ENCODE results near the gene MAST2.

The MAST2 gene

DNA sequence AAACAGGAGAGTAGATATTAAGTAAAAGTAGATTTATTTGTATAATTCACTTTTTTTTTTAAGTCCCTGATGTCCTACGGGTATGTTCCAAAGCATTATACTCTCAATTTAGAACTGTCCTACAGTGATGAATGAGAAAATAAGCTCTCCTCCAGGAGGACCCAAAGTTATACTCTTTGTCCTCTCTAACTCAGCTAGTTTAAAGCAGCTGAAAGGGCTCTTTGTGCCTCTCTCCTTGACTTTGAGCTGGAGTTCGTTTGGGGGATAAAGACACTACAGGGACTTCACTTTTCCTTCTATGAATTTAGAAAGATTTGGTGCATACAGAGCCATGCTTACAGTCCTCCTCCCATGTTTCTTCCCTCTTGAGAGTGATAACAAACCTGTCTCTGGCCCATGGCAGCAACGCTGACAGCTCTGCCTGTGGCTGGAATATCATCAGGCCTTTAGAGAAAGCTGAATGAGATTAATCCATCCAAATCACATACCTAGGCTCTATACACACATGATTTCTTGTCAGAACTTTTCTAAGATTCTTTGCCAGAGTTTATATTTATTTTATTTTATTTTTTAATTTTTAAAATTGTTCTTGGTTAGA, 194.7 kb downstream of the MAST2 start:
- no peak for DNase-seq

DNA sequence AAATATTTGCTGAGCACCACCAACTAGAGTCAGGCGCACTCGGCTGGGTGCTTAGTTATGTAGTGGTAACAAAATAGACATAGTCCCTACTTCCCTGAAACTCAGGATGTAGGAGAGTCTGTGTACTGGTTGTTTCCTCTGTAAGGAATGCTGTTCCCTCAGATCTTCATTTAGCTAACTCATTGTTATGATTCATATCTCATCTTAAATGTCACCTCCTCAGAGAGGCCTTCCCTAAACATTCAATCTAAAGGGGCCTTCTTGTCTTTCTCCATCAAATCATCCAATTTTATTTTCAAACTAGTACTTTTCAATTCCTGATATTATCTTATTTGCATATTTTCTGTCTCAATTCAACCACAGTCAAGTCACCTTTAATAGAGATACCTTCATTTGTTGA, 196.1 kb downstream of the MAST2 start:
- DNase-seq, result no peak

DNA sequence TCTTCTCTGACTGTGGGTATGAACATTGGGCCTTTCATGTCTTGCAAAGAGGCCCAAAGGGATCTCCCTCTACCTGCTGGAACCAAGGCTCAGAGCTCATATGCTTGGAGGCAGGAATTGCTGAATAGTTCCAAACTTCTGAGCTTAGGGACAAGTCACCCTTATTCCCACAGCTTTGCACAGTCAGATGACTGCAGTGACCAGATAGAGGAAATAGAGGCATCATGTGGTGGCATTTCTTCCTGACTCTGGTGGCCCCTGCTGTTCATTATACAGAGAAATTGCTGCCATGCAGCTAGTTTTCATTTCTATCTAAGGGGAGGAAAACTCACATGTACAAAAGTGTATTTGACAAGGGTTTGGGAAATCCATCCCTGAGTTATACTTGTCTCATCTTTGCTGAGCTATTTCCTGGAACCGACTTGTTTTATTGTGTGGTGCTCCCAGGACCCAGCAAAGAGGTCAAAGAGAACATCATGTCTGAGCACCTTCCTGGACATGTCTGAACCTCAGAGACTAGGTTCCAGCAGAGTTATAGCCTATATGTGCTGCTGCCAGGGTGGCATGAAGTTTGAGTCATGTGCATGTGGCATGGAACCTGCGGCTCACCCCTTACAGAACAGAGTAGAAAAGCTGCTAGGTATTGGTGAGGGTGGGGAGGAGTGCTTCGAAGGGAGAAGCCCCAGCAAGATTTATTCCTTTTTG, 197.8 kb downstream of the MAST2 start:
- DNase-seq, result no peak

DNA sequence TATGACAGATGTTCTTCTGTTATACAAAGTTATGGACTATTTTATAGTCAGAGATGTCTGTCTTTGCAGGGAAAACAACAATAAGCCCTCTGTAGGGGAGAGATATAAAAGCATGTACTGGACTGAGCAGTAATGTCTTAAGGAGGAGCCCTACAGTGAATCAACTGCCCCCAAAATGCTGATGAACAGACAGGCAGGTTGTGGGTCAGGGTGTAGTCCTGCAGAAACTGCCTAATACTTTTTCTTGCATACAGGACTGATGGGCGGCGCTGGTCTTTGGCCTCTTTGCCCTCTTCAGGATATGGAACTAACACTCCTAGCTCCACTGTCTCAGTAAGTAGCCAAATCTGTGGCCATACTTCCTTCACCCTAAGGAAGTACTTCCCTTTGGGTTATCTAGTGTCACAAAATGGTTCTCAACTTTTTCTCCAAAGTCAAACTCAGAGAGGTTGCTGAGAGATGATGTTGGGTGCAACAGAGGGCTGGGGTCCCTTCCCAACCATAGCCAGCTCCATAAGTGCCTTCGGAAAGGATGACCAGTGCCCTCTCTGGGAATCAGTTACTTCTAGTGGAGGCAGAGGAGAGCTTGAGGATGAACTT, 199.2 kb downstream of the MAST2 start:
- no peak for DNase-seq

DNA sequence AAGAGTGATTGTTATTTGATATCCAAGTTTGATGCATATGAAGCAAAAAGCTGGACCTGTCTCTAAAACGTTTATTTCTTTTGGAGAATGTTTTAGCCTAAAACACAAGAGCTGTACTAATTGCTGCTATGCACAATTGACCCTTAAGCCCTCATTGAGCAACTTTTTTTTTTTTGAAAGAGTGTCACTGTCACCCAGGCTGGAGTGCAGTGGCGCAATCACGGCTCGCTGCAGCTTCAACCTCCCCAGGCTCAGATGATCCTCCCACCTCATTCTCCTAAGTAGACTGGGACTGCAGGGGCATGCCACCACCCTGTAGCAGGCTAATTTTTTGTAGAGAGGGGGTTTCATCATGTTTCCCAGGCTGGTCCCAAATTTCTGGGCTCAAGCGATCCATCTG, 199.9 kb downstream of the MAST2 start:
- no peak for DNase-seq

DNA sequence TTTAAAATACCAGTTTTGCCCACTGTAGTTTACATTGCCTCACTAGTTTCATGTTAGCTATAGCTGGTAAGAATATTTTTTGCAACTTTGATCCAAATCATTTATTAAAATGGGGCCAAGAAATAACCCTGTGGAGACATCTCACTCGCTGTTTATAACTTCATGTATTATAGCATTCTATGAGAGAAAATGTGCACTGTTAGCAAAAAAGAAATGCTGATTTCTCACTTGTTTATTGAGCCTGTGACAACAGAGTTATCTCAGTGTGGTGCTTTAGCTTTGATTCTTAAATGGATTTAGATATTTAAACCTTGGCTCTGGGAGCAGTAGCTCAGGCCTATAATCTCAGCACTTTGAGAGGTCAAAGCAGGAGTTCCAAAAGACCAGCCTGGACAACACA, 201.1 kb downstream of the MAST2 start:
- DNase-seq, result no peak

DNA sequence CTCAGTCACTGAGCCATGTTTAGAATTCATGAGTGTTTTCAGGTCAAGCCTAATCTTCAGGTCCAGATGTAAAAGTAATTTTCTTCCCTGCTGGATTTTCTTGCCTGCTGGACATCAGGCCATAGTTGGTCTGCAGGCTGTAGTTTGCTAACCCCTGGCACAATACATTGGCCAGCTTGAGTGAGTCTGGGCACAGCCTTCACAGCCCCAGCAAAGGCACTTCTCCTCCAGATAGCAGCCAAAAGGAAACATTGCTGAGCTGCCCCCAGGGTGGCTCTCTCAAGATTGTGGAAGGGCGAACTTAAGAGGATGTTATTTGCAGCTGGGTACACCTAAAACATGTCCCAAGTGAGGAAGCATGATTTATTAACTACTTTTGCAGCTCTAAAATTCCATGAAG, 202.2 kb downstream of the MAST2 start:
- DNase-seq, result no peak

DNA sequence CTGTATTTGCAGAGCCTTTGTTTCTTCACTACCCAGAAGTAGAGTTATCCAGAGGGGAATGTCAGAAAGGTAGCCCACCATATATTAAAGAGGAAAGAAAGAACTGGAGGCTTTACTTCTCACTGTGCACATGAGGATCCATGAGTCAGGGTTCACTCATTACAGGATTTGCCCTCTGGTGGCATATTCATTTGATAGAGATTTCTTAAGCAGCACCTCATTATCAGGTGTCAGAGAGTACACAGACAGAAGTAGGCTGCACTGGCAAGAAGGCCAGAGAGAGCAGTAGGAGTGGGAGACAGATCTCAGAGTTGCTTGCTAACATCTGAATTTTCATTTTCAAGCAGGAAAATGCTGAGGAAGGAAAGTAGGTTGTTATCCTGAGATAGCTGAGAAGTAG, 205.2 kb downstream of the MAST2 start:
- no peak for DNase-seq

DNA sequence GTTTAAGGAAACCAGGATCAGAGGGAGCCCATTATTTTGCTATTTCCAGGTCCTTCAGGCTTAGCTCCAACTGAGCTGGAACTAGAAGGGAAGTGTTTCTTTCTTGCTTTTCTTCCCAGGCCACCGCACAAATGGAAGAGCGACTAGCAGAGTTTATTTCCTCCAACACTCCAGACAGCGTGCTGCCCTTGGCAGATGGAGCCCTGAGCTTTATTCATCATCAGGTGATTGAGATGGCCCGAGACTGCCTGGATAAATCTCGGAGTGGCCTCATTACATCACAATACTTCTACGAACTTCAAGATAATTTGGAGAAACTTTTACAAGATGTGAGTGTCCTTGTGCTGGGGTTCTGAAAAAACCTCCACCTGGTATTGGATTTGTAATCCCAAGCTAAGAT, 207.2 kb downstream of the MAST2 start:
- no peak for DNase-seq

DNA sequence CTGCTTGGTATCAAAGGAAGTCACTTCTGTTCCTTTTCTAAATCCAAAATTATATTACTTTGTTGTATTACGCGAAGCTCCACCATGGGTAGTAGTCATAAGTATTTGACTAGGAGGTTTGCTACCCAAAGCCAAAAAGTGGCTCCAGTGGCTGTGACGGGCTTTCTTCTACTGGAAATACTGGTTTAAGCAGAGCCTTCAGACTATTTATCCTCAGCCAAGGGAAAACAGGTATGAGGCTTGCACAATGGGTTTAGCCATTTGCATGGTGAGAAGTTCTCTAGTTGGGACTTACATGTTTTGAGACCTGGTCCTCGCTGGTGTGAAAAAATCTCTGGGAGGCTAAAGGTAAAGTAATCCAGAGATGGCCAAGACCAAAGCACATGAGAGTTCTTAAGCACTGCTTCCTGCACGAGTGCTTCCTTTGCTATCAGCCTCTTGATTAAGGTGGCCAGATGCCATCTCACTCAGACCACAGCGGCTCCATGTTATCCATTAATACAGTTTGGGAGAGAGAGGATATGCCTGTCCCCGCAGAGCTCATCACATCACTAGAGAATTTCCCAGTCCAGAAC, 207.8 kb downstream of the MAST2 start:
- no peak for DNase-seq

DNA sequence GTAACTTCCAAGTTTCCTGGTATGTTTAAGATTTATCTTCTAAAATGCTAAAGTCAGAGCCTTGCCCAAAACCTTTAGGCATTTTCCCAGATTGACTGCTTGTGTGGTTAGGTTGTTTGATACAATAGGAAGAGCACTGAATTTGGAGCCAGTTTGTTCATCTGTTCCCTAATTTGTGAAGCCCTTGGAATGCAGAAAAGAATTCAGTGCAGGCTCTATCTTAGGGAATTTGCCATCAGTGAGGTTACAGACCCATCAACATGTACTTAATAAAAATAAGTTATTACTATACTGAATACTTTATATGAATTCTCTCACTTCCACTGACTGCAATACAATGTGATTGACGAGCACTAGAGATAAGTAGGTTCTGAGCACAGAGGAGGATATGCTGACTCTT, 208.8 kb downstream of the MAST2 start:
- DNase-seq, result no peak

DNA sequence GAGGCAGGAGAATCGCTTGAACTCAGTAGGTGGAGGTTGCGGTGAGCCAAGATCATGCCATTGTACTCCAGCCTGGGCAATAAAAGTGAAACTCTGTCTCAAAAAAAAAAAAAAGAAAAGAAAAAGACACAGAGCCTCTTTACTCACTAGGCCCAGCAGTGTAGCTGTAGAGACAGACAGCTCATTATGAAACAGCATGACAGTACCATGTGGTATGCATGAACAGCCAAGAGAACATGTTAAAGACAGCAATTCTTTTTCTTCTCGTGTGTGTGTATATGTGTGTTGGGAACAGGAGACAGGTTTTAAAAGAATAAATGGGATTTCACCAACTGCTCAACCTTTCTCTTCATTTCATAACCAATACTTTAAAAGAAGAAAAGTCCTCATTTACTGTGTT, 210.2 kb downstream of the MAST2 start:
- no peak for DNase-seq

DNA sequence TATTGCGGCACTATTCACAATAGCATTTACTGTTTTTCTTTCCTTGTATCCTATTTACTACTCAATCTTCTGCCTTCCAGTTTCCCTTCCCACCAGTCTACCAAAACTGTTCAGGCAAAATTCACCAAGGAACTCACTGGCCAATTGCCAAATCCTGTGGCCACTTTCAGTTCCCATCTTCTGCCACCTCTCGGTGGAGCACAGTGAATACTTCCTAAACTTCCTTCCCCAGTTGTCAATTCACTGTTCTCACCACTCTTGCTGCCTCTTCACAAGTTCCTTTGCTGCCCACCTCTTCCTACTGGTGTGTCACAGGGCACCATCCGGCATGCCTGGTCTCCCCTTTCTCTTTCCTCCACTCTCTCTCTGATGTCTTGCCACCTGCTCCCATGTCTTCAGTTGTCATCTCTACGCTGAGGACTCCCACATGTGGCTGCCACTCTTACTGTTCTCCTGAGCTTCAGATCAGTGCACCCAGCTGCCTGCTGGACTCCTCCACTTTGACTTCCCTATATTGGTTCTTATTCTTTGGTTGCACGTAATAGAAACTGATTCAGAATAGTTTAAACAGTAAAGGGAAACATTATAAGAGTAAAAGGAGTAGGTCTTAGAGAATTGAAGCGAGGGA, 214.6 kb downstream of the MAST2 start:
- no peak for DNase-seq

DNA sequence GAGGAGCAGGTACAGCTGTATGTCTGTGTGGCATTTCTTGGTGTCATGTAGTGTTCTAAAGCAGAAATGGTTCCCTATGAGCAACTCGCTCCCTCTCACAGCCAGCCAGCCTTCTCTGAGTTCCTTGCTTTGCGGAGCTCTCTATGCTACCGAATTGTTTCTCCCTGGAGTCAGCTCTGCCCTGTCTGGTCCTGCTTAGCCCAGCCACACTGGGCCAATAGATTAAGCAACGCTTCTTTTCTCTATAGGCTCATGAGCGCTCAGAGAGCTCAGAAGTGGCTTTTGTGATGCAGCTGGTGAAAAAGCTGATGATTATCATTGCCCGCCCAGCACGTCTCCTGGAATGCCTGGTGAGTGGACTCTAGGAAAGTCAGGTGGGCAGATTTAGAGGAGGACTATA, 215.9 kb downstream of the MAST2 start:
- no peak for DNase-seq

DNA sequence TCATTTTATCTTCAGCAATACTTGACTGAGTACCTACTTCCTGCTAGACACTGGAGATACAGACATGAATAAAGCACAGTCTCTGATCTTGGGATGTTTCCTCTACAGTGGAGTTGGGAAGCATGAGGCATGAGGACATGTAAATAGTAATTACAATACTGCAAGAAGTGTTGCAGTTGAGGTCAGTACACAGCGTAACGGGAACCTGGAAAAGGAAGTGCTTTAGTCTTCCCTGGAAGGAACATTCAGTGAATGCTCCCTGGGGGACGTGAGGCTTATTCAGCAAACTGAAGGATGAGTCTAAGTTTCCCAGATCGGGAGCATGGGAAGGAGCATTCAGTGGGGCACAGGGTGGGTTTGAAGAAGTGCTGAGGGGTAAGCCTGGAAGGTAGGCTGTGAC, 216.6 kb downstream of the MAST2 start:
- DNase-seq, result no peak

DNA sequence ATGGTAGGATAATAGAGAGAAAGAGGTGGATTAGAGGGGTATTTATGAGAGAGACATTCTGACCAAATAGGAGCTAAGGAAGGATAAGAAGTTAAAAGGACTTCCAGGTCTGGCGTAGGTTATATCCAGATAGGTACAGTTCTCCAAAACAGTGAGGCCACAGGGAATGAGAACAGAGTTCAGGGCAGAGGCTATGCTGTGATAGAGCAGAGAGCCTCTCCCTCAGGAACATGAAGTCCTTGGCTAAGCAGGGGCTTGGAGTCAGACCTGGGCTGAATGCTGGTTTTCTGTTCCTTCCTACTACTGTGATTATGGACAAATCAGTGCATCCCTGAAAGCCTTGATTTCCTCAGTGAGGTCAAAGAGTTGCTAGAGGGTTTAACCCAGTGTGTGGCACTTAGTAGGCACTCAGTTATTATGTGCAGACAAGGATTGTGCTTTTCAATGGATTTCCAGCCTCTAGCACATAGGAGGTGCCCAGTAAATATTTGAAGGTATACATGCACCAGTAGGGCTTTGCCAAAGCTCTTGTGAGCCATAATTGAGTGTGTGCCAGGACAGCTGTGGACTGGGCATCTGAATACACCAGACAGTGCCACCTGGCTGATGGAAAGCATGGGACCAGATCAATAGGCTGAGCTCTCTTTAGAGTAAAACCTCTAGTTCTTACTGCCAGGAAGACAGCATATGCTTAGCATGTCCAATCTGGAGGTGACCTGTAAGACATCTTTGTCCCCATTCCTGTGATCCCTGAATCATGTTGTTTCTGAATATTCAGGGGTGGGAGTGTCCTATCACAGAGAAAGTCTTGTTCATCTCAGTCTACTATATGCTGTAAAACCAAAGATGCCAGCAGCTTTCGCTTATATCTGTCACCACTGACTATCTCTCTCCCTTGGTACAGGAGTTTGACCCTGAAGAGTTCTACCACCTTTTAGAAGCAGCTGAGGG, 217.9 kb downstream of the MAST2 start:
- DNase-seq, result no peak

DNA sequence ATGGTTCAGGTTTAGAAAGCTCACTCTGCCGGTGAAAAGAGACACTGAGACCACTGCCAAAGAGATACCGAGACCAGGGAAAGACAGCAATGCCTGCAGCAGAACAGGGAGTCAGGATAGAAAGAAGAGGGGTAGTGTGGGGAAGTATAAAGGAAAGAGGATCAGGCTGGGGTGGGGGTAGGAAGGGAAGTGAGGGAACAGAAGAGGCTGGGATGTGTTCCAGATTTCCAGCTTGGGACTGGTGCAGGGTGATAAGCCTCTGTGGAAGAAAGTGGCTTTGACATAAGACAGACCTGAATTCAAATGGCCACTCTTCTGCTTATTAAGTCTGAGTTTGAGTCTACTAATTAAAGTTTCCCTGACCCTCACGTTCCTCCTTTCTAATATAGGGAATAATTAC, 223.1 kb downstream of the MAST2 start:
- DNase-seq, result no peak

DNA sequence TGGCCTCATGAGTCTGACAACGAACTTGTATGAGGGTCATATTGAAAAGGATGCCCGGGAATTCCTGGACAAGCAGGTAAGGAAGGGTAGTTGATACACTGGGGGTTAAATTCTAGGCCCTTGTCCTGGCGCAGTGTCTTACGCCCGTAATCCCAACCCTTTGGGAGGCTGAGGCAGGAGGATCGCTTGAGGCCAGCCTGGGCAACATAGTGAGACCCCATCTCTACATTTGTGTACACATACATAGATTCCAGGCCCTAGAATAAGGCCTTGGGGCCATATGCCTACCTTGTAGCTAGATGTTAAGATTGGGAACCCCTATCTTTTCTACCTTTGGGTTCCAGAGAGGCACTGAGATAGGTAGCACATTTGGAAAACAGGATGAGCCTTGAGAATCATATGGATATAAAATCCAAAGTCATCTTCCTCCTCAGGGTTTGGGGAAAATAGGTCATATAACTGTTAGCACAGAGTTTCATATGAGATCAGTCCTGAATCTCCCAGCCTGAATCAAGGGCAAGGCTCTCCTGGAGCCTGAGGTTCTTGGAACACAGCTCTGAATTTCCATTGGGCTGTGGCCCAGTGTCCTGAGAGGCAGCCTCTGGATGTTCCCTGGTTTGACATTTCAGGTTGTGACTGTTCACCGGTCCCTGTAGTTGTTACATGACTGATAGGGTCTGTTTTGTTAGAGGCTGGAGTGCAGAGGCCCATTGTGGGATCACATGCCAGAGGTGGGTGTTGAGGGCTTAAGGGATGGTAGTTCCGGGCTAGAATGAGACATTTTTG, 224.6 kb downstream of the MAST2 start:
- DNase-seq, result no peak

DNA sequence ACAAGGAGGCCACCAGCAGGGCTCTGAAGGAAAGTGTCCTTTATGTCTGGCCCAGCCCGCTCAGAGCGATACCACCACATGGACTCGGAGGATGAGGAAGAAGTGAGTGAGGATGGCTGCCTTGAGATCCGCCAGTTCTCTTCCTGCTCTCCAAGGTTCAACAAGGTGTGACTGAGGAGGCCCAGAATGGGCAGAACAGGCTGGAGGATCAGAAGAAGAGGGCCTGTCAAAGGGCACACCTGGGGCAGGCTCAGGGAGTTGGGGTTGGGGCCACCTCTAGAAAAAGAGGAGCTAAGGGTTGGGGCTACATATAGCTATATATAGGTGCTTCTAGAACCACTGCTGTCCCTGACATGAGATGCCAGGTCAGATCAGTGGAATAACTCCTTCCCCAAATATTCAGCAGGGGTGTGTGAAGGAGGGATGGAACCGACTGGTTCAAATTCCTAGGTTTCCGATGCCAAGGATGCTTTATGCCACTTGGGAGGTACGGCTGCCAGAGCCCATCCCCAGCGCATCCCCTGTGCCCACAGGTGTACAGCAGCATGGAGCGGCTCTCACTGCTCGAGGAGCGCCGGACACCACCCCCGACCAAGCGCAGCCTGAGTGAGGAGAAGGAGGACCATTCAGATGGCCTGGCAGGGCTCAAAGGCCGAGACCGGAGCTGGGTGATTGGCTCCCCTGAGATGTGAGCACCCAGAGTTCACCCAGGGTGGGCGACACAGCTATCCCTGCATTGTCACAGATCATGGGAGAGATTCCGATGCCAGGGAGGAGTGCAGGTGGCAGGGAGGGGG, 226.9 kb downstream of the MAST2 start:
- DNase-seq, result no peak

DNA sequence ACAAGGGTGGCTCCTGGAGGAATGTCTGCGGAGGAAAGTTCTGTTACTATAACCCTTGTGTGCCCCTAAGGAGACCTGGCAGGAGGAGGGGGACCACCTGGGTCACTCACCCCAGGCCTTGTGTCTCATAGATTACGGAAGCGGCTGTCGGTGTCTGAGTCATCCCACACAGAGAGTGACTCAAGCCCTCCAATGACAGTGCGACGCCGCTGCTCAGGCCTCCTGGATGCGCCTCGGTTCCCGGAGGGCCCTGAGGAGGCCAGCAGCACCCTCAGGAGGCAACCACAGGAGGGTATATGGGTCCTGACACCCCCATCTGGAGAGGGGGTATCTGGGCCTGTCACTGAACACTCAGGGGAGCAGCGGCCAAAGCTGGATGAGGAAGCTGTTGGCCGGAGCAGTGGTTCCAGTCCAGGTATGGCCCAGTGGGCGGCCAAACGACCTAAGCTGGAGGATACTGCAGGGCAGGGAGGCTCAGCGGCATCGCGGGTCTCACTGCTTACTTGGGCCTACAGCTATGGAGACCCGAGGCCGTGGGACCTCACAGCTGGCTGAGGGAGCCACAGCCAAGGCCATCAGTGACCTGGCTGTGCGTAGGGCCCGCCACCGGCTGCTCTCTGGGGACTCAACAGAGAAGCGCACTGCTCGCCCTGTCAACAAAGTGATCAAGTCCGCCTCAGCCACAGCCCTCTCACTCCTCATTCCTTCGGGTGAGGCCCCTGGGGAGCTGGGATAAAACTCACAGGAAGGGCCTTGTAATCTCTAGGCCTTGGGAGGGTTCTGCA, 227.7 kb downstream of the MAST2 start:
- no peak for DNase-seq

All from activated CD4-positive, alpha-beta T cell treated with anti-CD3 and anti-CD28 coated beads, Interleukin-2, Interleukin-6, amounts not matched to agents 100 ng/mL and 50 ng/mL, durations not matched to agents 16 hours and 8 hours (primary cell).